Esophagus squamous epithelium (tissue), 4 donors: ENCODE measurements around the gene GYS2.

ENCODE experiments used
- POLR2A ChIP-seq, 4 donors: fragments of 450-650 bp; IDR thresholded peaks; one replicate each; pipeline ENCODE4 v1.6.1; 2017; ENCODE audit warnings: antibody characterized with exemption in 4 of 4, mild to moderate bottlenecking in 4 of 4, moderate library complexity in 3 of 4
- TF ChIP-seq, protein P1 (sequence below), 6 experiments: fragments of 450-650 bp in 4 of 6; fragments of 200-600 bp in 2 of 6; sonication (generic) in 2 of 6; IDR thresholded peaks; one replicate each; pipeline ENCODE4 v1.5.1; 2016 to 2019; ENCODE audit warnings: antibody characterized with exemption in 6 of 6, mild to moderate bottlenecking in 4 of 6, moderate library complexity in 4 of 6

DNA sequence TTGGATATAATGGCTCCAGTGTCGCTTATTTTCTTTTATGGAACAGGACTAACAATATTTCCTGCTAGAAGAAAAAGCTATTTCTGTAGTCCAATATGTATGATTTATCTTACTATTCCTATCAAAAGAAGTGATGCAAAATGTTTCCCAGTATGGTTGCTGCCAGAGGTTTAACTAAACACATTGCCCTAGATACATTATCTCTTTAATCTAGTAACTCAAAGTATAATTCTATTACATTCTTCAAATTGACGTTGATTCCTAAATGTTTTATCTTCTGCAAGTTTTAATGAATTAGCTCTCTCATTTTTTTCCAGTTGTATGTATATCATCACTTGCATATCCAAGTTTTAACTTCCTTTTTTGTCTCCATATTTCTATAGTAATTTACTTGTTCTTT is 28.2 kb downstream of the GYS2 start:
- TF ChIP-seq, protein P1, sequence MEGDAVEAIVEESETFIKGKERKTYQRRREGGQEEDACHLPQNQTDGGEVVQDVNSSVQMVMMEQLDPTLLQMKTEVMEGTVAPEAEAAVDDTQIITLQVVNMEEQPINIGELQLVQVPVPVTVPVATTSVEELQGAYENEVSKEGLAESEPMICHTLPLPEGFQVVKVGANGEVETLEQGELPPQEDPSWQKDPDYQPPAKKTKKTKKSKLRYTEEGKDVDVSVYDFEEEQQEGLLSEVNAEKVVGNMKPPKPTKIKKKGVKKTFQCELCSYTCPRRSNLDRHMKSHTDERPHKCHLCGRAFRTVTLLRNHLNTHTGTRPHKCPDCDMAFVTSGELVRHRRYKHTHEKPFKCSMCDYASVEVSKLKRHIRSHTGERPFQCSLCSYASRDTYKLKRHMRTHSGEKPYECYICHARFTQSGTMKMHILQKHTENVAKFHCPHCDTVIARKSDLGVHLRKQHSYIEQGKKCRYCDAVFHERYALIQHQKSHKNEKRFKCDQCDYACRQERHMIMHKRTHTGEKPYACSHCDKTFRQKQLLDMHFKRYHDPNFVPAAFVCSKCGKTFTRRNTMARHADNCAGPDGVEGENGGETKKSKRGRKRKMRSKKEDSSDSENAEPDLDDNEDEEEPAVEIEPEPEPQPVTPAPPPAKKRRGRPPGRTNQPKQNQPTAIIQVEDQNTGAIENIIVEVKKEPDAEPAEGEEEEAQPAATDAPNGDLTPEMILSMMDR (IDR thresholded peaks at IDR 0.05) = no peak
- no peak for TF ChIP-seq POLR2A (IDR thresholded peaks at IDR 0.05)
